ENCODE data around the gene RNF13.
"Not testable (repeated sequence)": the region's sequence is repeated elsewhere in the genome, so short reads cannot be mapped to it uniquely, and the experiment has no call there.

Gene RNF13

DNA sequence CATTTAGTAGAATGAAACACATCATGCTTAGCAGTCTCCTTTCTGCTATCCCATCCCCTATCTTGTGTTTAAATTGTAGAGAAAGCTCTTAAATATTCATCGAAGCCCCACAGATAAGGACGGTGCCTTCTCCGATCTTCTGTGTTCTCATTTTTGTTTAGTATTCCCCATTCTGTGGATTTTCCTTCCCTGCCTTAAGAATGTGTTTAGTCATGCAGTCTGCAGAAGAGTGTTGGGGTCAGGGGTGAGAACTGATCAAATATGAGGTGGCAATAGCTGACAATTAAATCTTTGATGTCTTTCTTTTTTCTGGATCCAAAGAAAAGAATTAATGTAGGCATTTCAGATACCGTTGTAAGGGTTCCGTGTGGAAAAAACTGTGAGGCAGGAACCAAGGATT is 11.4 kb upstream of the RNF13 start:
- DNase-seq: no peak

DNA sequence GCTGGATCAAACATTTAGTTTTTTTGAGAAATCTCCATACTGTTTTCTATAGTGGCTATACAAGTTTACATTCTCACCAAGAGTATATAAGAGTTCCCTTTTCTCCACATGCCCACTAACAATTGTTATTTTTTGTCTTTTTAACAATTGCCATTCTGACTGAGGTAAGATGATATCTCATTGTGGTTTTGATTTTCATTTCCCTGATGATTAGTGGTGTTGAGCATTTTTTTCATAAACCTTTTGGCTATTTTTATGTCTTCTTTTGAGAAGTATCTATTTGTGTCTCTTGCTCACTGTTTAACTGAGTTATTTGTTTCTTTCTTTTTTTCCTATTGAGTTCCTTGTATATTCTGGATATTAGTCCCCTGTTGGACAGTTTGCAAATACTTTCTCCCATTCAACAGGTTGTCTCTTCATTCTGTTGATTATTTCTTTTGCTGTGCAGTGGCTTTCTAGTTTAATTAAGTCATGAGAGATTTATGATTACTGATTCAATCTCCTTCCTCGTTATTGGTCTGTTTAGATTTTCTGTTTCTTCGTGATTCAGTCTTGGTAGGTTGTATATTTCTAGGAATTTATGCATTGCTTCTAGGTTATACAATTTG is 6.7 kb upstream of the RNF13 start:
- no peak for DNase-seq

DNA sequence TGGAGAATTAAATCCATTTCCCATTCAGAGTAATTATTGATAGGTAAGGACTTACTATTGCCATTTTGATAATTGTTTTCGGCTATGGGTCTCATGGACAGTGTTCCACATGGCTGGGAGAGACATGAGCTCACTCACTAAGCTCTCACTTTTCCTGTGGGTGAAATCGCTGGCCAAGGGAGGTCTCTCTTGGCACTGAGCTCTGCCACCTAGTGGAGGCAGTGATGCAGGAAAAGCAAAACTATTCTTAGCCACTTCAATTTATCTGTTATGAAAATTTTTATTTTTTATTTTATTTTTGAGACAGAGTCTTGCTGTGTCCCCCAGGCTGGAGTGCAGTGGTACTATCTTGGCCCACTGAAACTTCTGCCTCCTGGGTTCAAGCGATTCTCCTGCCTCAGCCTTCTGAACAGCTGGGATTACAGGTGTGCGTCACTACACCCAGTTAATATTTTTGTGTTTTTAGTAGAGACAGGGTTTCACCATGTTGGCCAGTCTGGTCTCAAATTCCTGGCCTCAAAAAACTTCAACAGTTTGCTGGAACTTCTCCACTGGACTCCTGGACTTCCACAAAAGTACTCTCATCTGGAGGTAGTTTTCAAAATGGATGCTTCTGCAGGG is 4.7 kb upstream of the RNF13 start:
- DNase-seq: peak; percentile 25

DNA sequence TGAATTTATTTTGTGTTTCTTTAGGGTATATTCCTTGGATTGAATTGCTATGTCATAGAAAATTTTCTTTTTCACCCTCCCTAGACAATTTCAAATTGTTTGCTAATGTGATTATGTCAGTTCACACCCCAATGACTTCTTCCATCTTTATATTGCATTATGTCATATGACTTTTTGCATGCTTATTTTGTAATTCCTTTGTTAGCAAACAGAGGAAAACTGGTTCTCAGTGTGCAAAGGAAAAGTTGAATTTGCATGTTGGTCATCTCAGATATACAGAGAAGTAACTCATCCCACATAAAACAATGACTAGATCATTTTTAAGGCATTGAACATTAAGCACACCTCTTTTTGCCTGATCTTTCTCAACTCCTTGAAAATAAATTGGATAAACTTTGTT is 3.3 kb upstream of the RNF13 start:
- DNase-seq: no peak

DNA sequence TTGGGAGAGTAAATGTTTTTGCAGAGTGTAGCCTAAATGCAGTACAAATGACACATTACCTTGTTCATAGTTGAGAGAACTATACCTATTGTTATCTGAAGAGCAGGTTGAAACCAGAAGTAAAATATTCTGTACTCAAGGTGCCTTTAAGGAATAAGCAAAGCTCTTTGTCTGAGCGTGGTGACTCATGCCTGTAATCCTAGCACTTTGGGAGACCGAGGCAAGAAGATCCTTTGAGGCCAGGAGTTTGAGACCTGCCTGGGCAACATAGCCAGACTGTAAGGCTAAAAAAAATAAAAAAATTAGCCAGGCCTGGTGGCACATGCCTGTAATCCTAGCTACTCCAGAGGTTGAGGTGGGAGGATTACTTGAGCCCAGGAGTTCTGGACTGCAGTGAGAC is 2.2 kb upstream of the RNF13 start:
- no peak for DNase-seq

DNA sequence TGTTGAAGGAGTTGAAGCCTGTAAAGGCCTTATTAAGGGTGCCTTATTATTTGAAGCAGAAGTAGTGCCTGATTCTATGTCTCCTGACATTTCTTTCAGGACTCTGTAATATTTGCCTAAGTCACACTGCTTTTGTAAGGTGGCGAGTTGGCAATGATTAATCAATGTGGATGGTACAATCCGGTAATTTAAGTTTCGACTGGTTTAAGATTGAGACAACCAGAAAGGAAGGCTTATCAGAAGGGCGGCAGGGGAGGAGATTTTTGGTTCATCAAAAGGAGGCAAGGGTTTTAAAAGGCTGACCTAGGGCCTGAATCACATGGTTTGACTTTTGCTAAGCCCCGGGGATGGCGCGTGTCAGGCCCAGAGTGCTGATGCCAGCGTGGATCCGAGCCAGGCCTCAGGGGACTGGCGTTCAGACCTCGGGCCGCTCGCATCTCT is 830 bp upstream of the RNF13 start:
- no peak for DNase-seq

DNA sequence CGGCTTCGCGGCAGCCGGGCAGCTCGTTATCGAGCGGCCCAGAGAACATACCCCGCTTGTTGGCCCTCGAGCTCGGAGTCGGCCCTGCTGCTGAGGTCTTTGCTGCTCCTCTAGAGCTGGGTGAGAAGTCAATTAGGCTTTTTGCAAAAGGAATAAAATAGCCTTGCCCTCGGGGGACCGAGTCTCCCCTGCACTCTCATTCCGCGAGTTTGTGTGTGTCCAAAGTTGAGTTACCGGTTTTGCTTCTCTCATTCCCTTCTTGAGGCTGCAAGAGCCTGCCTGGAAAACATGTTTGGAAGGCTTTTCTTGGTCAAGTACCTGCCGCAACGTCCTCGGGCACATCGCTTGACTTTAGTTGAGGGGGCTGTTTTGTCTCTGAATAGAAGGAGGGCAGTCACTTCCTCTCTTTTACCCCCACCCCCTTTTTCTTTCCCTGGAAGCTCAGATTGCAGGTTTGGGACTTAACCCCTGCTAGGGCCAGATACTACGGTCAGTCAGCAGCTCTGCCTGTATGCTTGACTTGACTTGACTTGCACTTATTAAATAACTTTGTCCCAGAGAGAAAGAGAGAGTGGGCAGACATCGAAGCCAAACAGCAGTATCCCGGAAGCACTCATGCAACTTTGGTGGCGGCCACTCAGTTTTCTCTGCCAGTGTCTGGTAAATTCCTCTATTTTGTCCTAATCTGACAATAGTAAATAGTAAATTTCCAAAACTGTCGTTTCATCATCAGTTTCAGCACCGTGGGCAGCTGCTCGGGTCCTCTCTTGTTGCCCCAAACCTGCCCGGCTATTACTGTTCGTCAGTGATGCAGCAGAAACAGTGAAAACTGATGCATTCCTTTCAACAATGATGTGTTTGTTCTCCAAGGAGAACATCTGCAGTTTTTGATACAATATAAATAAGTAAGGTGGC is 609 bp downstream of the RNF13 start:
- DNase-seq: no peak

DNA sequence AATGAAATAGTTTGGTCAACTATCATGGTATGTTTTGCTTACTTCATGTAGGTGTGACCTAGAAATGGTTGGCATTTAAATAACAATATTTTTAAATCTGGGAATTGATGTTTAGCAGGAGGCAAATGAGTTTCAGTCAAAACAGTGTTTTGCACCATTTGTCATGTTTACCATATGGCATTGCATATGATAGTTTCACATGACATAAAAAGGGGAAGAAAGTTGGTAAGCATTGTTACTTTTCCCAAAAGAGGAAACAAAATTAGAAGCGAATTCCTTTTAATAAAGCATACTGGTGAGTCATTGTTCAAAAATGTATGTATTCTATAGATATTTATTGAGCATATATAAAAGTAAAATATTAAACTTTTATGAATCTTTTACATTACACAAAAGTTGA is 2.3 kb downstream of the RNF13 start:
- DNase-seq: no peak

DNA sequence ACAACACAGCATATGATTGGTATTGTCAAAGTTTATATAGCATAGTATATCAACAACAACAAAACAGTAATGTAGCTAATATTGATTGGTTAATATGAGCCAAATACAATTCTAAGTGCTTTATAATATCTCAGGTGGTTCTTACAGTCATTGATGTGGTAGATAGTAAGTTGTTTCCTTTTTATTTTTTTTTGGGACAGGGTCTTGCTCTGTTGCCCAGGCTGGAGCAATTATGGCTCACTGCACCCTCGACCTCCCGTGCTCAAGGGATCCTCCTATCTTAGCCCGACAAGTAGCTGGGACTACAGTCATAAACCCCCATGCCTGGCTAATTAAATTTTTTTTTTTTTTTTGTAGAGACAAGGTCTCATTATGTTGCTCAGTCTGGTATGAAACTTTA is 2.7 kb downstream of the RNF13 start:
- DNase-seq: no peak

DNA sequence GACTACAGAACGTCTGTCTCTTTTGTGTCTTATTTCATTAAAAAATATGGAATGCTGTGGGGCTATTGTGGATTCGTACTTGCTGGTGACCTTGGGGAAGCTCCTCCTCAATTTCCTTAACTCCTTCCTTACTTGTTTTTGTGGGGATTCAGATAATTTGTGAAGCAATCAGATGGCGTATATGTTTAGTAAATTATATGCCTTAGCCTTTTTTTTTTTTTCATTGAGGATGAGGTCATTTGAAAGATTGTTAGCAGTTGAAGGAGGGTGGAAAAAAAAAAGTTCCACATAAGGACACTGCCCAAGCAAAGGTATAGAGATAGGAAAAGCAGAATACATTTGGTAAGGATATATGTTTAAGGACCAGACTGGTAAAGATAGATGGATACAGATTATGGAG is 3.3 kb downstream of the RNF13 start:
- no peak for DNase-seq

DNA sequence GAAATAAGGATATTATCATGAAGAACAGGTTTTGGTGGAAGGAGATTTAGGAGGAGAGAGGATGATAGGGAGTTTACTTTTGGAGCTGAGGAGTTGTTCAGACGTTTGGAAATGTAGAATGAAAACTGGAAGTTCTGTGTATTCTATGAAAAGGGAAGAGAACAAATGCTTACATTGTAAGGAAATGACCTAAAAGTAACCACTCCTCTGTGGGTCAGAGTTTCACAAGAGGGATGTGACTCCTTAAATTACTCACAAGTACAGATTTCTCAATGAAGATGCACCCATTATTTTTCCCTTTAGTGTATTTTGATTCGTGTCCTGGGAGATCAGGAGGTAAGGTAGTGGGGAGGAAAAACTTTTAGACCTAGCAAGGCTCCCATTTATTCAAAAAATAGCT is 4.0 kb downstream of the RNF13 start:
- DNase-seq: no peak

DNA sequence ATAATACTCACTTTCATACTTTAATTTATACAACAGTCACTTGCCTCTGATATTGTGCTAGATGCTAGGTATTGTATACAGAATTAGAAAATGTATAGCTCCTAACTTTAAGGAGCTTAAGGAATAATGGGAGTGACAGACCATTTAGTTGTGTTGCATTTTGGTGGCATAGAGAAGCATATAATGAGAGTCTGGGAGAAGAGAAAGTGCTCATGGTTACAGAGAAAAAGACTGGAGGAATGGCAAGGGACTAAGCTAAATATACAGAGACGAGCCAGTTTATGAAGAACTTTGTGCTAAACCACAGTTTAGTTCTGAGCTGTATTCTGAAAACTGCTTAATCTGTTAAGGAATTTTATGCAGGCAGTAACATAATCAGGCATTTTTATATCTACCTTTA is 6.4 kb downstream of the RNF13 start:
- no peak for DNase-seq

DNA sequence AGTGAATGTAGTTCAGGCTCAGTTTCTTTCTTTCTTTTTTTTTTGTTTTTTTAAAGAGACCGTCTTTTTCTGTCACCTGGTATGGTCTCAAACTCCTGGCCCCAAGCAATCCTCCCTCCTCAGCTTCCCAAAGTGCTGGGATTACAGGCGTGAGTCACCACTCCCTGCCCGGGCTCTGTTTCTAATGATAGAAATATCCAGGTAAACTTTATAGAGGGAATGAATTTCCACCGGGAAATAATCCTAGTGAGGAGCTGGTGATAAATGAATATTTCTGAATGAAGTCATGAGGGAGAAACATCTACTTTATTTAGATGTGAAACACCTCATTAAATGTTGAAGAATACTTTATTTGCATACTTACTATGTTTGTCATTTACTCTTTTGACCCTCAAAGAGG is 7.2 kb downstream of the RNF13 start:
- DNase-seq: no peak

DNA sequence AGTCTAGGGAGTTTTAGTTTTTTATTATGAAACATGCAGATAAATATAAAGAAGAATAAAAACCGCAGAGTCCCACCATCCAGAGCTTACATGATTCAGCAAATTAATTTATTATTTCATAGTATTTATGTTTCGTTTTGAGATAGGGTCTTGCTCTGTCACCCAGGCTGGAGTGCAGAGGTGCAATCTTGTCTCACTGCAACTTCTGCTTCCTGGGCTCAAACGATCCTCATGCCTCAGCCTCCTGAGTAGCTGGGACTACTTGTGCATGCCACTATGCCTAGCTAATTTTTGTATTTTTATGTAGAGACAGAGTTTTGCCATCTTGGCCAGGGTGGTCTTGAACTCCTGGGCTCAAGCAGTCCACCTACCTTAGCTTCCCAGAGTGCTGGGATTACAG is 13.6 kb downstream of the RNF13 start:
- no peak for DNase-seq

DNA sequence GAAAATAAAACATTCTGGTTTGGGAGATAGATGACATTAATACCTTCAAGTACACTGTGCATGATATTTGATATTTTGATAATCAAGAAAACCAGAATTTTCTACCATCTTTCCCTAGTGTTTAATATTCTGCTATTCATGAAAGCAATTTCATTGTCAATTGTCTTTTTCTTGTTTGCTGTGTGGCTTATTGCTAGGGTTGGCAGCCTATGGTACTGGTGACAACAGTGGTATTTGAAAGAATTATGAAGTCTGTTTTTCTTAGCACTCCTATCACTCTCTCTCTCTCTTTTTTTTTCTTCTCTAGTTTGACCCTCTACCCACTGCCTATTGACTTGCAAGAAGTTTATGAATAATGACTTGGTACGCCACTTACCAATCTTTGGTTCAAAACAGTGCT is 15.4 kb downstream of the RNF13 start:
- DNase-seq: no peak

DNA sequence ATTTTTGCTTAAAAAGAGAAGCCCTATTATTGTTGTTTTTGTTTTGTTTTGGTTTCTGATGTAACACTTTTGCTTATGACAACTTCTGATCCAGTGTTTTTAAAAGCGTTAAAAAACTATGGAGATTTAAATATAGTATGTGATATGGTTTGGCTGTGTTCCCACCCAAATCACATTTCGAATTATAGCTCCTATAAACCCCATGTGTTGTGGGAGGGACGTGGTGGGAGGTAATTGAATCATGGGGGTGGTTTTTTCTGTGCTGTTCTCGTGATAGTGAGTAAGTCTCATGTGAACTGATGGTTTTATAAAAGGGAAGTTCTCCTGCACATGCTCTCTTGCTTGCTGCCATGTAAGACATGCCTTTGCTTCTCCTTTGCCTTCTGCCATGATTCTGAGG is 16.6 kb downstream of the RNF13 start:
- not testable (repeated sequence) for DNase-seq

DNA sequence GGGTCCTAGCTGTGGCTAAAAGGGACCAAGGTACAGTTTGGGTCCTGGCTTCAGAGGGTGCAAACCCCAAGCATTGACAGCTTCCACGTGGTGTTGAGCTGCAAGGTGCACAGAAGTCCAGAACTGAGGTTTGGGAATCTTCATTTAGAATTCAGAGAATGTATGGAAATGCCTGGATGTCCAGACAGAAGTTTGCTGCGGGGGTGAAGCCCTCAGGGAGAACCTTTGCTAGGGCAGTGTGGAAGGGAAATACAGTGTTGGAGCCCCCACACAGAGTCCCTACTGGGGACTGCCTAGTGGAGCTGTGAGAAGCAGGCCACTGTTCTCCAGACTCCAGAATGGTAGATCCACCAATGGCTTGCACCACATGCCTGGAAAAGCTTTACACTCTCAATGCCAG is 17.9 kb downstream of the RNF13 start:
- DNase-seq: no peak

DNA sequence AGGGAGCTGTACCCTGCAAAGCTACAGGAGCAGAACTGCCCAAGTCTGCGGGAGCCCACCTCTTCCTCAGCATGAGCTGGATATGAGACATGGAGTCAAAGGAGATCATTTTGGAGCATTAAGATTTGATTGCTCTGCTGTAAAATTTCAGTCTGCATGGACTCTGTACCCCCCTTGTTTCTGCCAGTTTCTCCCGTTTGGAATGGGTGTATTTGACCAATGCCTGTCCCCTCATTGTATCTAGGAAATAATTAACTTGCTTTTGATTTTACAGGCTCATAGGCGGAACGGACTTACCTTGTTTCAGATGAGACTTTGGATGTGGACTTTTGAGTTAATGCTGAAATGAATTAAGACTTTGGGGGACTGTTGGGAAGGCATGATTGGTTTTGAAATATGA is 18.3 kb downstream of the RNF13 start:
- no peak for DNase-seq

DNA sequence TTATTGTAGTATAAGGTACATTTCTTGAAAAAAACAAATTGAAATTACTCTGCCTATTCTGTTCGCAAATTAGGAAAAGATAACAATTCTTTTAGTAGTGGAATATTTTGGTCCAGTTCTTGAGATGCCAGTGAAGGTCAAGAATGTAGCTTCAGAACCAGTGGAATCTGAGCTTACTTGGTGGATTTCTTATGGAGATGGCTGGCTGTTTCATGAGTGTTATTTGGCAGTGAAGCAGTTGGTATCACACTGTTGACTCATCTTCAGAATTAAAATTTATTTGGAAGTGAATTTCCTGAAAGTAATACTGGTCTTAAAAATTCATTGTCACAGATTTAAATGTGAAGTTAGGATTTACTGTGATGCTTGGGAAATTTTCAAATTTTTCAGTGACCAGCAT is 19.1 kb downstream of the RNF13 start:
- DNase-seq: no peak

DNA sequence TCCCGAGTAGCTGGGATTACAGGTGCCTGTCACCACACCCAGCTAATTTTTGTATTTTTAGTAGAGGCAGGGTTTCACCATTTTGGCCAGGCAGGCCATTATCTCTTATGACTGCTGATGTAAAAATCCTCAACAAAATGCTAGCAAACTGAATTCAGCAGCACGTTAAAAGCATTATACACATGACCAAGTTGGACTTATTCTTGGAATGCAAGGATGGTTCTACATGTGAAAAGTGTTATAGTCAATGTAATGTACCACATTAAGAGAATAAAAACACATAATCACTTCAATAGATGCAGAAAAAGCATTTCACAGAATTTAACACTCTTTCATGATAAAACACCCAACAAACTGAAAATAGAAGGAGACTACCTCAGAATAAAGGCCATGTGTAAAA is 20.2 kb downstream of the RNF13 start:
- no peak for DNase-seq

DNA sequence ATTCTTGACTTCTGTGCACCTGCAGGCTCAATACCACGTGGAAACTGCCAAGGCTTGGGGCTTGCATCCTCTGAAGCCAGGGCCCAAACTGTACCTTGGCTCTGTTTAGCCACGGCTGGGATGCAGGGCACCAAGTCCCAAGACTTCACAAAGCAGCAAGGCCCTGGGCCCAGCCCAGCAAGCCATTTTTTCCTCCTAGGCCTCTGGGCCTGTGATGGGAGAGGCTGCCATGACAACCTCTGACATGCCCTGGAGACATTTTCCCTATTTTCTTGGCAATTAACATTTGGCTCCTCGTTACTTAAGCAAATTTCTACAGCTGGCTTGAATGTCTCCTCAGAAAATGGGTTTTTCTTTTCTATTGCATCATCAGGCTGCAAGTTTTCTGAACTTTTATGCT is 25.5 kb downstream of the RNF13 start:
- DNase-seq: not testable (repeated sequence)

DNA sequence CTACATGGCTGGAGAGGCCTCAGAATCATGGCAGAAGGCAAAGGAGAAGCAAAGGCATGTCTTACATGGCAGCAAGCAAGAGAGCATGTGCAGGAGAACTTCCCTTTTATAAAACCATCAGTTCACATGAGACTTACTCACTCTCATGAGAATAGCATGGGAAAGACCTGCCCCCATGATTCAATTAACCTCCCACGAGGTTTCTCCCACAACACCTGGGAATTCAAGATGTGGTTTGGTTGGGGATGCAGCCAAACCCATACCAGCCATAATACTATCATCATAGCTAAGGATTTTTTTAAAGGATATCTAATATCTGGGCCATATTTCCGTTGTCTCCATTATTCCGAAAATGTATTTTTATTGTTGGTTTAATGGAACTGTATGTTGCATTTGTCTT is 26.5 kb downstream of the RNF13 start:
- not testable (repeated sequence) for DNase-seq

DNA sequence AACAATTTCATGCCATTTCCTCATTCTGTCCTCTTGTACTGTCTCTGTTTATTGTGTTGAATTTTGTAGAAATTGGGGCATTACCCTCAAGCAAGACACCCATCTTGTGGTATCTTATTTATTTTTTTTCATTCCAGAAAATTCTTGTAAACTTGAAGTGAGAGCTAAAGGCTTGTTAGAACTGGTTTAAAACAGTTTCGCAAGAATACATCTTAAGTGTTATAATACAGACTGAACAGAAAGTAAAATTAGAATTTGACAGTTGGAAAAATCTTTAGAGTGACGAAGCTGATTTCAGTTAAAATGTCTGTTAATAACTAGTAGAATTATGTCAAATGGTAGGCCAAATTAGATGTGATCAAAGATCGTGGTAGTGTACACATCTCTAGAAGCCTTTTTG is 26.9 kb downstream of the RNF13 start:
- no peak for DNase-seq

DNA sequence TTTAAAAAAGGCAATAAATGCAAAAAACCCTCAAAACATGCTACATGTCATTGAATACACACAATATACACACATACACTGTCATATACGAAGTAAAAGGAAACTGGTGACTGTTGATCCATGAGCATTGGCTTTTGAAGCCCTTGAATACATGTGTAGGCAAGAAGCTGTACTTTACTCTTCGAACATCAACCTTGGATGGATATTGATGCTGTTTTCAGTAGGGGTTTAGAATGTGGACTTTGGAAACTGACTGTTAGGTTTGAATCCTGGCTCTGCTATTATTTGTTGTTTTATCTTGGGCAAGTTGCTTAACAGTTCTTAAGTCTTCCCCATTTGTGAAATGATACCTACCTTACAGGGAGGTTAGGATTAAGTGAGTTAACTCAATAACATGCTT is 30.5 kb downstream of the RNF13 start:
- no peak for DNase-seq

All from activated CD4-positive, alpha-beta T cell treated with anti-CD3 and anti-CD28 coated beads for 1 hour (primary cell).